ENCODE results near the gene DMRTC1.
"Not testable (repeated sequence)": the region's sequence is repeated elsewhere in the genome, so short reads cannot be mapped to it uniquely, and the experiment has no call there.

DMRTC1 gene, protein sequence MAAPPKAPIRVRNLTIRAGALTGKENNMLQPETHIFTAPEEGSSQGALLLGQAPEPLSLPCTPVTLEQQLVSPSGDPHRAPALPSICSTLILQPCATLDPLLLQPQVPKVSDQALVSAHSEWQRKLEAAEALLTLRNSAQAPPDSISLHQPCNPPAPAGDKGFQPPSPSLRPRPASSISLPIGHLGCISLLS

DNA sequence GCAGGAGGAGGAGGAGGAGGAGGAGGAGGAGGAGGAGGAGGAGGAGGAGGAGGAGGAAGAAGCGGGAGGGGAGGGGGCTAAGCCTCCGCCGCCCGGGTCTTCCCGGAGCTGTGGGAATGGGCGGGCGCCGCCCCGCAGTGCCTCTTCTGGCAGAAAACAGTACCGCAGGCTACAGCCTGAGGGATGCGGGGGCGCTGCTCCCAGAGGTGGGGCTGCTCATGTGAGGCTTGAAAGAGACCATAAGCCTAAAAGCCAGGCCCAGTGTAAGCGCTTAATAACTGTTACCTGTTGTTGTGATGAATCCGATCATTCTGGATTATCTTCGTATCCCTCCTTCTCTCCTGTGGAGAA, at the start of gene DMRTC1:
Gene DMRTC1, minus strand, starts transcription at position 19 of the 351 bp plus-strand sequence. CDS start 68,143 bp downstream, outside the sequence.
- not testable (repeated sequence) for DNase-seq (ENCODE audit: low read depth)

DNA sequence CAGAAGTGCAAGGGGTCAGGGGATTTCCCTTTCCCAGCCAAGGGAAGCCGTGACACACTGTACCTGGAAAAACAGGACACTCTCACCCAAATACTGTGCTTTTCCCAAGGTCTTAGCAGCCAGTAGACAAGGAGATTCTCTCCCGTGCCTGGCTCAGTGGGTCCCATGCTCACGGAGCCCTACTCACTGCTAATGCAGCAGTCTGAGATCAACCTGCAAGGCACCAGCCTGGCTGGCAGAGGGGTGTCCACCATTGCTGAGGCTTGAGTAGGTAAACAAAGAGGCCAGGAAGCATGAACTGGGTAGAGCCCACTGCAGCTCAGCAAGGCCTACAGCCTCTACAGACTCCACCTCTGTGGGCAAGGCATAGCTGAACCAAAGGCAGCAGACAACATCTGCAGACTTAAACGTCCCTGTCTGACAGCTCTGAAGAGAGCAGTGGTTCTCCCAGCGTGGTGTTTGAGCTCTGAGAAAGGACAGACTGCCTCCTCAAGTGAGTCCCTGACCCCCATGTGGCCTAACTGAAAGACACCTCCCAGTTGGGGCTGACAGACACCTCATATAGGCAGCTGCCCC, 37.3 kb upstream of the DMRTC1 start:
- not testable (repeated sequence) for DNase-seq (ENCODE audit: low read depth)

DNA sequence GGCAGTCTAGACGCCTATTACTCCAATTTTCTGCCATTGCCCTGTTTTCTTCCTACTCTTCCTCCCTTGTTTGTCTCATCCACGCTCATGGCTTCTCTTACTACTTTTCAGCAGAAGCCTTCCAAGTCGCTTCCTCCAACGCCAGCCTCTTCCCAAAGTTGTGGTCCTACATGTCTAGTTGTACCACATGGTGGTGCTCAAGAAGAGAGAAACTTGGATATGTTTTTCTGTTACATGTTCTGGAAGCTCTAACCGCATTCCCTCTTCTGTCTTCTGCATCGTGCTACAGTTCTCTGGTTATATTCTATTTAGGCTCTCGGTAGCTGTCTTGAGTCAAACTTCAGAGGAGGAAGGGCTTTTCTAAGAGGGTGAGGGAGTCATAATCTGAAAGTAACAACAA, 31.2 kb upstream of the DMRTC1 start:
- not testable (repeated sequence) for DNase-seq (ENCODE audit: low read depth)

DNA sequence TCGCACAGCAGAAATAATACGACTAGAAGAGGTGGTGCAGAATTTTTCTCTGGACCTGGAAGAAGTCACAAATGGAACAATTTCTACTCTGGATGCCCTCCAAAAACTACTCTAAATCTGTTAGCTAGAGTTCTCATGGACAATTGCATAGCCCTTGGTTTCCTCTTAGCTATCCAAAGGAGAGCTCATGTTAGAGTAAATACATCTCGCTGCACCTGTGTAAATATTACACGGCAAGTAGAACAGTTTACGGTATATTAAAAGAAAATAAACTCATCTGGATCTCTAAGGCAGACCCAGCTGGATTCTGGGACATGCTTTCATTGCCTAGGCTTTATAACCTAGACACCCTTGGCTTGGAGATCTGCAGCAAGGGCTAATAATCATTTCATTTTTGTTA, 28.2 kb upstream of the DMRTC1 start:
- DNase-seq (ENCODE audit: low read depth): not testable (repeated sequence)

DNA sequence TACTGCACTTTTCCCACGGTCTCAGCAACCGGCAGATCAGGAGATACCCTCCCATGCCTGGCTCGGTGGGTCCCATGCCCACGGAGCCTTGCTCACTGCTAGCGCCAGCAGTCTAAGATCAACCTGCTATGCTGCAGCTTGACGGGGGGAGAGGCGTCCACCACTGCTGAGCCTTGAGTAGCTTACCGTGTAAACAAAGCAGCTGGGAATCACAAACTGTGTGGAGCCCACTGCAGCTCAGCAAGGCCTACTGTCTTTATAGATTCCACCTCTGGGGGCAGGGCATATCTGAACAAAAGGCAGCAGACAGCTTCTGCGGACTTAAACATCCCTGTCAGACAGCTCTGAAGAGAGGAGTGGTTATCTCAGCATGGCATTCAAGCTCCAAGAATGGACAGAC, 16.3 kb upstream of the DMRTC1 start:
- DNase-seq (ENCODE audit: low read depth): not testable (repeated sequence)

DNA sequence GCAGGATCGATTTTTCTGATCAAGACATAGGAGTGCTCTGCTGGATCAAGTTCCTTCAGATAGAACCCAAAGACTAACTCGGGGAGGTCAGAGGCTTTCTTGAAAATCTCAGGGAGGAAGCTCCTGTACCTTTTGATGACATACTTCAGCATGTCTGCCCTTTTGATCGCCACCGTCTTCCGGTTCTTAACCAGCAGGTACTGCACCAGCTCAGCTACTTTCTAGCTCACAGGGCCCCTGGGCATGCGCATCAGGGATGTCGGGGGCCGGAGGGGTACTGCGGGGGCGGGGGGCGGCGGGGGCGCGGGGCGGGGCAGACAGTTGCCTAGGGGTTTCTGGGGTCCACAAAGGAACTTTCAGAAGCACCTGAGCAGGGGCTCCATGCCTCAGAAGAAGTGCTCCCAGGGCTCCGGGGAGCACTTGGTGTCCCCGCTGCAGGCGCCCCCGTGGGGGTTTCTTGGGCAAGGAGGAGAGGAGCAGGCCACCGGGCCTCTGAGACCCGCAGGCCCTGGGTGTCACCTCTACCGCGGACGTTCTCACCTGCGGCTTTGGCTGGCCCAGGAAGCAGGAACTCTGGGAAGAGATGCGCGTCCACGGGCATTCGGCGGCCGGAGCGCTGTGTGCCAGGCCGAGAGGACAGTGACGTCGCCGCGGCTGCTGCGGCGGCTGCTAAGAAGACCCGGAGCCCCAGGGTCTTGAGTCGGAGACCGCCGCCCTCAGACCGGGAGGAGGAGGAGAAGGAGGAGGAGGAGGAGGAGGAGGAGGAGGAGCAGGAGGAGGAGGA, 410 bp downstream of the DMRTC1 start:
- DNase-seq (ENCODE audit: low read depth): not testable (repeated sequence)

DNA sequence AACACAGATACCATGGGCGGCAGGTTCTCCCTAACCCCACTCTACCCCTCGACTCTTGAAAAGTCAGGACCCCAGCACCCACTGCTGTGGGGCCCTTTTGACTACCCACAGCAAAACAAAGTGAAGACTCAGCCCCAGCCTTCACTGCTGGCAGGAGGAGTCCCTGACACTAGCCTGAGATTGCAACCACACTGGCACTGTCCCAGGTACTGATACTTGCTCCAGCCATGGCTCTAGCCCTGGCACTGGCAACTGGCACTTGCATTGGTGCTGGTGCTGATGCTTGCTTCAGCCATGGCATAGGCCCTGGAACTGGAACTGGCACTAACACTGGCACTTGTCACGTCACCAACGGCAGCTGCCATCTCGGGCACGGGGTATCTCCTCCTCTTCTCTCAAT, 1.4 kb downstream of the DMRTC1 start:
- not testable (repeated sequence) for DNase-seq (ENCODE audit: low read depth)

DNA sequence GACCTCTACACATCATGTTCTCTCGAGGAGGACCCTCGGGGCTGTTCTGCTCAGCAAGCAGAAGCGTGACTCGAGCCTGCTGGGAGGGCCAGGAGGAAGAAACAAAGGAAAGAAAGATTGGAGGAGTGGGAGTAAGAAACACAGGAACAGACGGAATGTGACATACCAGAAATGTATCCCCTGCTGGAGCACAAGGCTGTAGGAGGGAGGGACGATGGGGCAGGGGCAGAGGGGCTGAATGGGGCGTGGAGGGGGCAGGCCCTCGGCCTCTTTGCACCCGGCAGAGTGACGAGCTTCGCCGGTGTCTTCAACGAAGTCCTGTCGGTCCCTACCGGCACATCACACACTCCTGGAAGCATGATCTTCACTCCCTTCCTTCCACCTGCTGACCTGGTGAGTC, 5.7 kb downstream of the DMRTC1 start, which contains the start of gene FAM236A:
Gene FAM236A, plus strand, starts transcription at position 301 of the 400 bp plus-strand sequence. Its CDS starts 57 bp downstream, at position 358.
- DNase-seq (ENCODE audit: low read depth): not testable (repeated sequence)

DNA sequence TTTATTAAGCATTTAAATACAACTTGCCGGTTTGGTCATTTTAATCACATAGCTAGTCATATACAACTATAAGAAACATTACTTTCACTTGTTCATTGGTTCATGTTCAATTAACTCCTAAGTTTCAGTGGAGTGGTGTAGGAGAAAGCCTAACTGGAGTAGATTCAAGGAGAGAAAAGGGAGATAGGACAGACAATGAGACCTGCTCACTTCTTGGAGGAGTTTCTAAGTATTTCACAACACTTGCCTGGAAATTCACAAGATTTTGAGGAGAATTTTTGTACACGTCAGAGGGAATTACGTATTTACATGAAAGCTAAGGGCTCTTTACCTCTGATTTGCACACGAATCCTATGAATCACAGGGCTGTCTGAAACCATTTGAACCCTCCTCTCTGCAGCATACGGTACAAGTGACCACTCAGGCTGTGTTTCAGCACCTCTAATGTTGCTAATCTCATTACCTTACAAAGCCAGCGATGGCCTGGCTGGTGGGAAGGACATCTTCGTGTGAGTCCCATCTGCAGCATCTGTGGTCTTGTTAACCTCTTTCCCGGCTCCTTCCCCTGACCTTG, 6.7 kb downstream of the DMRTC1 start:
- DNase-seq (ENCODE audit: low read depth): not testable (repeated sequence)

DNA sequence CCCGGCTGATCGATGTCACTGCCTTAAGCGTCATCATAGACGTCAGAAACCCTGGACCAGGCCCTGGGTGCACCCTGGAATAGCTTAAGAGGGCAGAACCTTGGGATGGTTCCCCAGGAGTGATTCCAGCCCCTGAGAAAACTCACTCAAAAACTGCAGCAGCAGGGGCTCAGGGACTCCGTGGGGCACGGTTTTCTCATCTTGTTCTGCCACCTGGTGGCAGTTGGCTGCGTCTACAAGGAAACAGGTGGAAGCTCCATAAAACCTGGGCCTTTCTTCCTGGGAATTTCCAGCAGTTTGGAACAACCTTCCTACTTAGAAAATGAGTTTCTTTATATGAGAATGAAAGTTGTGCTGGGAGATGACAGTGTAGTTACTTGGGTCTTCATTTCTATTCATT, 7.2 kb downstream of the DMRTC1 start:
- not testable (repeated sequence) for DNase-seq (ENCODE audit: low read depth)

DNA sequence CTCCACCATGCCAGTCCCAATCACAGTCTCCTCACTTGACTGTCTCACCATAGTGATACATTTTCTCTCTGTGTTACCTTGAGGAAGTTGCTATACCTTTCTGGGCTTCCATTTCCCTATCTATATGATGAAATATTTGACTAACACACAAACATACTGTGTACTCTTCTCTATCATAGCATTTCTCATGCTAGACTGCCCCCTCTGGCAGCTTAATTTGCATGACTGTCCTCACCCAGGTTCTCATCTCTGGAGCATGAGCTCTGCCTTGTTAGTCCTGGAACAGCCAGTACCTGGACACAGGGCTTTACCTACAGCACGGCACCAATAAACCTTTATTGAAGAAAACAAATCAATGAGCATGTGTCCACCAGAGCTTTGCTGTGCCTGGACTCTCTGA, 11.4 kb downstream of the DMRTC1 start:
- not testable (repeated sequence) for DNase-seq (ENCODE audit: low read depth)

DNA sequence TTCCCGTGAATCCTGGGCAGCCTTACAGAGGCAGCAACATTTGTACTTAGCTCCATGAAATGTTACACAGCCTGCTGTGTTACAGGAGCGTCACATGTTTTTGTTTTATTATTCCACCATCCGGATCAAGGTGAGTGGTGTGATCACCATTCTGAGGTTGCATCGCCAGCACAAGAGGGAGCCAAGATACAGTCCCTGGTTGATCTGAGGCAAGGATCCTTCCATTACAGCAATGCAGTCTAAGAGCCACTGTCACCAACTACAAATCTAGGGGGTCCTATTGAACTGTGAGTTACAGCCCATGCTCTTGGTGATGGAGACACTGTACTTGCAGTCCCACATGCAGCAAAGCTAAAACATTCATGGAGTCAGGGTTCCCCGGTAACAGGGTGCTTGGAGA, 27.5 kb downstream of the DMRTC1 start:
- not testable (repeated sequence) for DNase-seq (ENCODE audit: low read depth)

DNA sequence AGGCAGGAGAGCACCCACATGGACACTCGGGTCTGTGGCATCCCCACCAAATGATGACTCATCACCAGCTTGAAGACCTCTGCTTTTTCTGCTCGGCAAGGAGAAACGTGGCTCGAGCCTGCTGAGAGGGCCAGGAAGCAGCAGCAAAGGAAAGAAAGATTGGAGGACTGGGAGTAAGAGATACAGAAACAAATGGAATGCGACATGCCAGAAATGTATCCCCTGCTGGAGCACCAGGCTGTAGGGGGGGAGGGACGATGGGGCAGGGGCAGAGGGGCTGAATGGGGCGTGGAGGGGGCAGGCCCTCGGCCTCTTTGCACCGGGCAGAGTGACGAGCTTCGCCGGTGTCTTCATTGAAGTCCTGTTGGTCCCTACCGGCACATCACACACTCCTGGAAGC, 31.3 kb downstream of the DMRTC1 start, which contains the start of gene FAM236C:
Gene FAM236C, plus strand, starts transcription at position 301 of the 400 bp plus-strand sequence. CDS start 100 bp downstream, outside the sequence.
- DNase-seq (ENCODE audit: low read depth): not testable (repeated sequence)

DNA sequence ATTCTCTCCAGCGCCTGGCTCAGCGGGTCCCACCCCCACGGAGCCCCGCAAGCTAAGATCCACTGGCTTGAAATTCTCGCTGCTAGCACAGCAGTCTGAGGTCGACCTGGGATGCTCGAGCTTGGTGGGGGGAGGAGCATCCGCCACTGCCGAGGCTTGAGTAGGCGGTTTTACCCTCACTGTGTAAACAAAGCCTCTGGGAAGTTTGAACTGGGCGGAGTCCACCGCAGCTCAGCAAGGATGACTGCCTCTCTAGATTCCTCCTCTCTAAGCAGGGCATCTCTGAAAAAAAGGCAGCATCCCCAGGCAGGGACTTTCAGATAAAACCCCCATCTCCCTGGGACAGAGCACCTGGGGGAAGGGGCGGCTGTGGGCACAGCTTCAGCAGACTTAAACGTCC, 53.9 kb downstream of the DMRTC1 start:
- DNase-seq (ENCODE audit: low read depth): not testable (repeated sequence)

DNA sequence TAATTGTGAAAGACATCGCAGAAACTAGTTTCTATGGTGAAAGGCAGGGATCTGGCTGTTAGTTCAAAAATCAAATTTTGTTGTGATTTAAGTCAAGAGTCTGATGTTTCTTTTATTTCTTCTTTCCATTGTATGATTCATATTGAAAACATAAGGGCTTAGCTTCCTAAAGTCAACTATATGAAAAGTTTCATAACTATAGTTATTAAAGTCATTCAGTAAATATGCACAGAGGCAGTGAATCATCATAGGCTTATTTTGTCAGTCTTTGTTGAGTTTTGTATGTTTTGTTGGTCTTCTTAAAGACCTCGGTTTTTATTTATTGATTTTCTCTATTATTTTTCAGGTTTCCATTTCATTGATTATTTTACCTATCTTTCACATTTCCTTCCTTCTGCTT, 60.7 kb downstream of the DMRTC1 start:
- not testable (repeated sequence) for DNase-seq (ENCODE audit: low read depth)

DNA sequence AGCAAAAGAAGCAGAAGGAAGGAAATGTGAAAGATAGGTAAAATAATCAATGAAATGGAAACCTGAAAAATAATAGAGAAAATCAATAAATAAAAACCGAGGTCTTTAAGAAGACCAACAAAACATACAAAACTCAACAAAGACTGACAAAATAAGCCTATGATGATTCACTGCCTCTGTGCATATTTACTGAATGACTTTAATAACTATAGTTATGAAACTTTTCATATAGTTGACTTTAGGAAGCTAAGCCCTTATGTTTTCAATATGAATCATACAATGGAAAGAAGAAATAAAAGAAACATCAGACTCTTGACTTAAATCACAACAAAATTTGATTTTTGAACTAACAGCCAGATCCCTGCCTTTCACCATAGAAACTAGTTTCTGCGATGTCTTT, 106.1 kb downstream of the DMRTC1 start:
- not testable (repeated sequence) for DNase-seq (ENCODE audit: low read depth)

DNA sequence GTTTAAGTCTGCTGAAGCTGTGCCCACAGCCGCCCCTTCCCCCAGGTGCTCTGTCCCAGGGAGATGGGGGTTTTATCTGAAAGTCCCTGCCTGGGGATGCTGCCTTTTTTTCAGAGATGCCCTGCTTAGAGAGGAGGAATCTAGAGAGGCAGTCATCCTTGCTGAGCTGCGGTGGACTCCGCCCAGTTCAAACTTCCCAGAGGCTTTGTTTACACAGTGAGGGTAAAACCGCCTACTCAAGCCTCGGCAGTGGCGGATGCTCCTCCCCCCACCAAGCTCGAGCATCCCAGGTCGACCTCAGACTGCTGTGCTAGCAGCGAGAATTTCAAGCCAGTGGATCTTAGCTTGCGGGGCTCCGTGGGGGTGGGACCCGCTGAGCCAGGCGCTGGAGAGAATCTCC, 112.9 kb downstream of the DMRTC1 start:
- not testable (repeated sequence) for DNase-seq (ENCODE audit: low read depth)

Data from HS-5 (cell line).